ENCODE results near the gene STAT5A. TPM values are rescaled to one million over a fixed set of nuclear protein-coding genes. Genes with fewer than 3 reads are reported as not detected.
"Not testable (repeated sequence)": the region's sequence is repeated elsewhere in the genome, so short reads cannot be mapped to it uniquely, and the experiment has no call there.

The STAT5A gene
- total RNA-seq (10 to 100 TPM; 17.3 to 31.5 (median 23.9) TPM), polyA plus RNA-seq (10 to 100 TPM in 2 of 3 donors, 1 to 10 TPM in 1; 8.1 to 12.5 (median 10.5) TPM)
- long read RNA-seq, donor 1, transcript STAT5A-211 (19 exons, 3,318 nt) = major isoform, 13 of 31 reads
- long read RNA-seq, donor 1, partial matches to known transcripts = 12 of 31 reads
- long read RNA-seq, donor 1, other reads (novel, unspliced or antisense) = 5 of 31 reads
- long read RNA-seq, donor 2, transcript STAT5A-211 (19 exons, 3,318 nt) = major isoform, 44 of 78 reads
- long read RNA-seq, donor 2, partial matches to known transcripts = 14 of 78 reads
- long read RNA-seq, donor 2, other reads (novel, unspliced or antisense) = 13 of 78 reads

GRCh38 chr17:42287977-42288802, at the start of gene STAT5A:
Gene STAT5A, plus strand, starts transcription at chr17:42288498. Its CDS starts 914 bp downstream, at chr17:42289412.
- H3K4me3 ChIP-seq = peak within 1 kb of the TSS; percentile 75
- ATAC-seq = peak; percentile 88 to 96 (median 90)
- DNase-seq = peak; percentile 92 to 96
- peak within 1 kb of the TSS; percentile 87 for H3K27ac ChIP-seq
- H3K9me3 ChIP-seq = no peaks in the 10 kb centered on the region
- 2 to 7% (median 3%) methylated on average over 37 to 88 of the region's 88 CpGs for WGBS, 3 donors
- no peaks in the 10 kb centered on the region for H3K27me3 ChIP-seq (ENCODE audit: insufficient read depth in 3 of 3, low read length in 2 of 3)
- peaks cover 0 to 23% of the 10 kb centered on the region in 2 donors for H3K36me3 ChIP-seq (ENCODE audit: insufficient read depth in 1 of 2, low read depth in 1 of 2)
- intact Hi-C loops (cut with DNase I) = no loop called here
- no peak for TF ChIP-seq CTCF (IDR thresholded peaks at IDR 0.05)
- H3K4me1 ChIP-seq = peaks cover 13% of the 10 kb centered on the region

- WGBS, 3 donors = 77 to 91% (median 80%) methylated on average over 7 of the region's 7 CpGs
- DNase-seq = not testable (repeated sequence)
These were observed 48.7 kb upstream of the STAT5A start for GRCh38 chr17:42239576-42239975.

GRCh38 chr17:42240201-42240600, 48.1 kb upstream of the STAT5A start:
- TF ChIP-seq CTCF (IDR thresholded peaks at IDR 0.05) = no peak
- H3K36me3 ChIP-seq (ENCODE audit: insufficient read depth in 1 of 2, low read depth in 1 of 2) = no peaks in the 10 kb centered on the region
- H3K27ac ChIP-seq = no peak overlapping the region
- H3K9me3 ChIP-seq = no peaks in the 10 kb centered on the region
- H3K27me3 ChIP-seq (ENCODE audit: insufficient read depth in 3 of 3, low read length in 2 of 3) = no peaks in the 10 kb centered on the region
- H3K4me3 ChIP-seq = no peak overlapping the region
- 68 to 81% (median 76%) methylated on average over 5 of the region's 5 CpGs for WGBS, 3 donors
- DNase-seq (no peak), ATAC-seq (no peak)
- intact Hi-C loops (cut with DNase I) = no loop called here
- H3K4me1 ChIP-seq = peaks cover 21% of the 10 kb centered on the region

More at GRCh38 chr17:42239576-42239975, 48.7 kb upstream of the STAT5A start:
- H3K4me3 ChIP-seq; intact Hi-C loops (cut with DNase I); H3K27ac ChIP-seq; H3K36me3 ChIP-seq (ENCODE audit: insufficient read depth in 1 of 2, low read depth in 1 of 2); ATAC-seq; H3K9me3 ChIP-seq; H3K27me3 ChIP-seq (ENCODE audit: insufficient read depth in 3 of 3, low read length in 2 of 3): not testable (repeated sequence)
- H3K4me1 ChIP-seq = peaks cover 27% of the 10 kb centered on the region

- 71 to 78% (median 77%) methylated on average over 4 of the region's 4 CpGs for WGBS, 3 donors
These were observed 47.4 kb upstream of the STAT5A start for GRCh38 chr17:42240863-42241262.

GRCh38 chr17:42241871-42242270, 46.4 kb upstream of the STAT5A start:
- ATAC-seq = no peak
- no peak overlapping the region for H3K27ac ChIP-seq
- no peak for TF ChIP-seq CTCF (IDR thresholded peaks at IDR 0.05)

More at GRCh38 chr17:42240863-42241262, 47.4 kb upstream of the STAT5A start:
- ATAC-seq; H3K4me3 ChIP-seq; H3K36me3 ChIP-seq (ENCODE audit: insufficient read depth in 1 of 2, low read depth in 1 of 2); H3K27me3 ChIP-seq (ENCODE audit: insufficient read depth in 3 of 3, low read length in 2 of 3); H3K9me3 ChIP-seq; intact Hi-C loops (cut with DNase I); DNase-seq; H3K27ac ChIP-seq: not testable (repeated sequence)
- peaks cover 22% of the 10 kb centered on the region for H3K4me1 ChIP-seq

More at GRCh38 chr17:42241871-42242270, 46.4 kb upstream of the STAT5A start:
- no peak for DNase-seq
- Histone ChIP-seq H3K4me3 (no peak overlapping the region), H3K36me3 (ENCODE audit: insufficient read depth in 1 of 2, low read depth in 1 of 2) (no peaks in the 10 kb centered on the region), H3K9me3 (no peaks in the 10 kb centered on the region), H3K27me3 (ENCODE audit: insufficient read depth in 3 of 3, low read length in 2 of 3) (no peaks in the 10 kb centered on the region), H3K4me1 (peaks cover 31% of the 10 kb centered on the region)
- 82 to 97% (median 86%) methylated on average over 1 of the region's 1 CpG for WGBS, 3 donors
- intact Hi-C loops (cut with DNase I) = no loop called here
